Activated naive CD8-positive, alpha-beta T cell treated with anti-CD3 and anti-CD28 coated beads, Interleukin-2, amount 50 U/mL, for 24 hours (primary cell): ENCODE results near the gene ST6GALNAC3.

Source experiments
- ATAC-seq: fragments of 150-1000 bp; cut with Tn5 transposase; one replicate; pipeline ENCODE4 v1.10.0; 2021
- DNase-seq: peaks from one replicate; pipeline ENCODE4 v3.0.0; 2021
- H3K27ac Mint-ChIP-seq: one replicate; pipeline ENCODE4 v1.8.0; 2021; ENCODE audit warnings: mild to moderate bottlenecking, mixed read lengths
- H3K27me3 Mint-ChIP-seq: one replicate; pipeline ENCODE4 v1.8.0; 2021; ENCODE audit warnings: mixed read lengths
- H3K36me3 Mint-ChIP-seq: one replicate; pipeline ENCODE4 v1.8.0; 2021; ENCODE audit warnings: low read depth, mixed read lengths
- H3K4me1 Mint-ChIP-seq: one replicate; pipeline ENCODE4 v1.8.0; 2021; ENCODE audit warnings: mixed read lengths
- H3K4me3 Mint-ChIP-seq: one replicate; pipeline ENCODE4 v1.8.0; 2021; ENCODE audit warnings: mild to moderate bottlenecking, moderate library complexity, mixed read lengths
- H3K9me3 Mint-ChIP-seq: one replicate; pipeline ENCODE4 v1.8.0; 2021; ENCODE audit warnings: mixed read lengths

ST6GALNAC3 gene

DNA sequence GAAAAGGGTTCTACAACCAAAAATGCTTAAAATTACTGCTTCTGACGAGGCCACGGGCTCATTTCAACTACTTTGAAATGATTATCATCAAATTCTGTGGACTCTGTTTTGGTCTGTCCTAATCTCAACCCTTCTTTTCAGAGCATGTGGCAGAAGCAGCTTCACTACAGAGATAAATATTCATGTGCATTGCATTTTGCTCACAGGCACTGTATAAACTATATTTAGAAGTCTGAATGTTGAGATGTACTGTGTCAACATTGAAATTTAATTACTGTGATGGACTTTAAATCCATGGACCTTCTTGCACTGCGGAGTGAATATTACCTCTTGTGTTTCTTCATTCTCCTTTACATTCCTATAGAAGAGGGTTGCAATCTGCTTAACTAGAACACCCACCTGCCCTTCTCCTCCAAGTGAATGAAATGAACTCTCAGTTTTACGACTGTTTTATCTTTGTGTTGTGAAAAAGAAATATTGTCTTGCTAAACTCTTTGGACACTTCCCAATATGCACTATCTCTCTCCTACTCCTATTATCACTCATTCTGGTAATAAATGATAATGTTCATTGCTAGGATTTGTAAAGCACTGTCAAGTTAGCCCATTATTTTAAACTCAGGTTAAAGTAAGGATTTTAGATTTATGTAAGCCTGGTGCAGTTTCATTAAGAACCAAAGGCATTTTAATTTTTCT is 511.6 kb downstream of the ST6GALNAC3 start:
- Mint-ChIP-seq H3K36me3 (no peaks in the 10 kb centered on the region), H3K4me3 (no peak overlapping the region), H3K27me3 (no peaks in the 10 kb centered on the region), H3K9me3 (no peaks in the 10 kb centered on the region), H3K4me1 (no peaks in the 10 kb centered on the region), H3K27ac (no peak overlapping the region)
- DNase-seq (no peak), ATAC-seq (no peak)

DNA sequence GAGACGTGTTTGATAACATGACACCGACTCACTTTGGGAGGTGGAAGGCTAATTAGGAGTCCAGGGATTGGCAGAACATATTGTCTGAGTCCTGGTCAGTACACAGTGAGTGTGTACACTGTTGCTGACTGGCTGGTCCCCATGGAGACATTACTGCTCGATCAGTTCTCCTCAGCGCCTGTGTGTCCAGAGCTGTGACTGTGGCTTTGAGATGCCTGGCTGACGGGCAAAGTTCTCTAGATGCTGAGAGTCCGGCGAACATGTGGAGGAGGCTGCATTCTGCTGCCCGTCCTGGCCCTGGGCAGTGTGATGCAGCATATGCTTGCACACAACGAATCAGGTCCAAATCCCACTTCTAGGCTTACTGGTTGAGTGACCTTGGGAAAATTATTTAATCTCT is 512.7 kb downstream of the ST6GALNAC3 start:
- no peaks in the 10 kb centered on the region for H3K36me3 Mint-ChIP-seq

DNA sequence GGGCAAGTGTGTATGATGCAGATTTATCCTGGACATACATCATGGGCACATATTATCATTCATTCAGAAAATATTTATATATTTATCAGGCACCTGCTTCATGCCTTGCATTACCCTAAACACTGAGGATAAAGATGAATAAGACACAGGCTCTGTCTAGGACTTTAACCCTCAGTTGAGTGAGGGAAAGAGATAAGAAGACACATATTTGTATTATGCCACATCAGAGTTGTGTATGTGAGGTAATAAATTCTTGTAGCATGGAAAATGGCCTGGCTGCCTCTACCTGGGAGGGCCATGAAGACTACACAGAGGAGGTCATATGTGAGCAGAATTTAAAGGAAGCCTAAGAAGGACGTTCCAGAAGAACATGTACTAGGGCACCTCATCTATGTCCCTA is 516.9 kb downstream of the ST6GALNAC3 start:
- H3K4me3 Mint-ChIP-seq = no peak overlapping the region
- DNase-seq = no peak
- H3K9me3 Mint-ChIP-seq = no peaks in the 10 kb centered on the region
- ATAC-seq = no peak
- H3K27ac Mint-ChIP-seq = no peak overlapping the region
- no peaks in the 10 kb centered on the region for H3K4me1 Mint-ChIP-seq
- H3K27me3 Mint-ChIP-seq = no peaks in the 10 kb centered on the region
- peaks cover 2% of the 10 kb centered on the region for H3K36me3 Mint-ChIP-seq

More for the DNA sequence above, 512.7 kb downstream of the ST6GALNAC3 start:
- Mint-ChIP-seq H3K27me3 (no peaks in the 10 kb centered on the region), H3K4me1 (no peaks in the 10 kb centered on the region), H3K9me3 (no peaks in the 10 kb centered on the region), H3K4me3 (no peak overlapping the region), H3K27ac (no peak overlapping the region)
- ATAC-seq (no peak), DNase-seq (no peak)

DNA sequence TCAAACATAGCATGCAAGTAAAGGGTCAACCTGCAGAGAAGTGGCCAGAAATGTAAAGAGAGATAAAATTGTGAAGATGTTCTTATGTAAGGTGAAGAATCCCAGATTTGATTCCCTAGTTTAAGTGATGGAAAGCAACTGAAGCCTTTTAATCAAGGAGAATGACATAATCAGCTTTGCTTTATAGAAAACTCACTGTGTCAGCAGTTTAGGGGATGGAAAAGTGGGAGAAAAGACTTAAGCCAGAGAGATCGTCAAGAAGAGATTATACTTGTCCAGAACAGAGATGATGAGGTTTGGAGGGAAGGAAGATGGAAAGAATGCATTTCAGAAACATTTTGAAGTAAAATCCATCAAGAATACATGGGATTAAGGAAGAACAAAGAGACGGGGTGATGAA is 517.4 kb downstream of the ST6GALNAC3 start:
- H3K4me3 Mint-ChIP-seq = no peak overlapping the region
- H3K36me3 Mint-ChIP-seq = peaks cover 2% of the 10 kb centered on the region
- H3K9me3 Mint-ChIP-seq = no peaks in the 10 kb centered on the region
- no peaks in the 10 kb centered on the region for H3K4me1 Mint-ChIP-seq
- no peaks in the 10 kb centered on the region for H3K27me3 Mint-ChIP-seq
- DNase-seq (no peak), ATAC-seq (no peak)
- H3K27ac Mint-ChIP-seq = no peak overlapping the region

DNA sequence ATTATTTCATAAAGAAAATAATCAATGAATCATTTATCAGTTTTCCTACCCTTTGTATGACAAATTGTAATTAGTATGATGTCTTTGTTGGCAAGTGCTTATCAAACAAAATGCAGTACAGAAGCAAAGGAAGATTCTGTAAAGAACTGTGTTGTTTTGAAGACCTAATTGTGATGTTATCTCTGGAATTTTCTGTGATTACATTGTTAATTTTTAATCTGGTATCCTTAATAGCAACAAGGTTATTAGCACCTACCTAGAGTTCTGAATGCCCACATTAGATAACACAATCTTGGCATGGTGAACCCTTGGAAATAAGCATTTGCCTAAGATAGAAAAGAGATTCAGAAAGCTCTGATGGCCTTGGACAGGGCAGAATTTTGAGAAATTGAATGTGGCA is 518.6 kb downstream of the ST6GALNAC3 start:
- Mint-ChIP-seq H3K9me3 (no peaks in the 10 kb centered on the region), H3K27me3 (no peaks in the 10 kb centered on the region), H3K36me3 (peaks cover 2% of the 10 kb centered on the region), H3K27ac (no peak overlapping the region), H3K4me1 (no peaks in the 10 kb centered on the region), H3K4me3 (no peak overlapping the region)
- ATAC-seq (no peak), DNase-seq (no peak)

DNA sequence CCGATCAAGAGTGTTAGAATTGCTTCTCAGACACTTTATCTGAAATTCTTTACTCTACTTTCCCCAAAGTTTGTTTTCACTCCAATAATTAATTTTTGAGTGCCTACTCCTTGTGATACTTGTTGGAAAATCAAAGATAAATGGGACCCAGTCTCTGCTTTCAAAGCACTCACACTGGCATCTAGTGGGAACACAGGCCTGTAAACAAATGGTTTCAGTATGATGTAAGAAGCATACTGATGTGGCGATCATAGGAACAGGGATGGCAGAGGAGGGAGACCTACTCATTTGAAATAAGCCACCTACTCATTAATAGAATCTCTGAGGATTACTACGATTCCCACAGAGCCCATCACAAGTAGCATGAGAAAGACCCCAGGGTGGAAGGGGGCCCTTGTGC is 519.1 kb downstream of the ST6GALNAC3 start:
- Mint-ChIP-seq H3K9me3 (no peaks in the 10 kb centered on the region), H3K27me3 (no peaks in the 10 kb centered on the region), H3K4me1 (no peaks in the 10 kb centered on the region), H3K27ac (no peak overlapping the region), H3K4me3 (no peak overlapping the region), H3K36me3 (peaks cover 2% of the 10 kb centered on the region)
- DNase-seq (no peak), ATAC-seq (no peak)

DNA sequence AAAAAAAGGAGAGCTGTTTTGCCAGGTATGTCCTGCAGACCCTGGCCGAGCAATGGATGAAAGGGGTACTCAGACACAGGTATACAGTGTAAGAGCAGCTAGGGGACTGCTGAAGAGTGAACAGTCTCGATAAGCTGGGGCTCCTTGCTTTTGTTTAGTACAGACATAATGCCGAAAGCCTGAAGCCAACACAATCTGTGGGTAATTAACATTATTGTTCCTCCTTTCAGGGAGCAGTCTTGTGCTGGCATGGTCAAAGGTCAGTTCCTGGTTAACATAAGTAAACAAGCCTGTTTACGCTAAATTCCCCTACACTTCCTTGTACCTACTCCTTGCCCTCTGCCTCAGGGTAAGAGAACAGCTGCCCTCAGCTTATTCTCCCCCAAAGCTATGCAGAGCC is 520.5 kb downstream of the ST6GALNAC3 start:
- H3K9me3 Mint-ChIP-seq = no peaks in the 10 kb centered on the region

DNA sequence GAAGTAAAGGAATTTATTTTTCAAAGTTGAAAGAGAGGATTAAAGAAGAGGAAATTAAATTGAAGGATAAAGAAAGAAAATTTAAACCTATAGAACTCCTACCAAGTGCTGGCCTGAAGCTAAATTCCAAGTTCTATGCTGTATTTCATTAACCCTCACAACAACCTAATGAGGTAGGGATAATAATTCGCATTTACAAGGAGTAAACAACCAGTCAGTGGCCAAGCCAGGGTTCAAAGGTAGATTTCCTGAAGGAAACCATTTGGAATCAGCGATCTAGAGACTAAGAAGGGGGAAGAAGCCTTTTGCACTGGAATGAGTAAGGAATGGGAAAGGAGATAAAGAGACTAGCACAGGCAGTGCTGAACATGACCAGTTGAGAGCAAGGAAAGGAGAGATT is 526.9 kb downstream of the ST6GALNAC3 start:
- Mint-ChIP-seq H3K27ac (no peak overlapping the region), H3K4me3 (no peak overlapping the region), H3K36me3 (no peaks in the 10 kb centered on the region), H3K27me3 (peaks cover 2% of the 10 kb centered on the region), H3K4me1 (no peaks in the 10 kb centered on the region), H3K9me3 (no peaks in the 10 kb centered on the region)
- ATAC-seq (no peak), DNase-seq (no peak)

More for the DNA sequence above, 520.5 kb downstream of the ST6GALNAC3 start:
- no peak overlapping the region for H3K4me3 Mint-ChIP-seq
- DNase-seq = no peak
- peaks cover 2% of the 10 kb centered on the region for H3K36me3 Mint-ChIP-seq
- ATAC-seq = no peak
- no peak overlapping the region for H3K27ac Mint-ChIP-seq
- H3K27me3 Mint-ChIP-seq = no peaks in the 10 kb centered on the region
- no peaks in the 10 kb centered on the region for H3K4me1 Mint-ChIP-seq

DNA sequence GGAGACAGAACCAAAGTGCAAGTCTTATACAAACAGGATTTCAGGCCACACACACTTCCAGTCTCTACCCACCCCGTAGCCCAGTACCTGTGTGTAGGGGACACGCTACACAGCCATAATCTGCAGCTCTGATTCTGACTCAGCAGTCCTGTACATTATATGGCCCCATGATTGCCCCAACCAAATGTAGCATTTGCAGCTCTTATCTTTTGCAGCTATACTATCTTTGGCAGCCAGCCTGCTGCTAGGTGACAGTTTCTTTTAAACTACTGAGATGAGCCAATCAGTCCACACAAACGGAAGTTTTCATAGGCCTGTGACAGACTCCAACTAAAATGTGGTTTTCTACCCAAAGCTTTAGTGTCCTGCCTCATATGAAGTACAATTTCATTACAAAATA is 533.2 kb downstream of the ST6GALNAC3 start:
- DNase-seq = no peak
- Mint-ChIP-seq H3K4me1 (no peaks in the 10 kb centered on the region), H3K9me3 (no peaks in the 10 kb centered on the region), H3K4me3 (no peak overlapping the region), H3K36me3 (no peaks in the 10 kb centered on the region), H3K27me3 (no peaks in the 10 kb centered on the region), H3K27ac (no peak overlapping the region)
- ATAC-seq = no peak

DNA sequence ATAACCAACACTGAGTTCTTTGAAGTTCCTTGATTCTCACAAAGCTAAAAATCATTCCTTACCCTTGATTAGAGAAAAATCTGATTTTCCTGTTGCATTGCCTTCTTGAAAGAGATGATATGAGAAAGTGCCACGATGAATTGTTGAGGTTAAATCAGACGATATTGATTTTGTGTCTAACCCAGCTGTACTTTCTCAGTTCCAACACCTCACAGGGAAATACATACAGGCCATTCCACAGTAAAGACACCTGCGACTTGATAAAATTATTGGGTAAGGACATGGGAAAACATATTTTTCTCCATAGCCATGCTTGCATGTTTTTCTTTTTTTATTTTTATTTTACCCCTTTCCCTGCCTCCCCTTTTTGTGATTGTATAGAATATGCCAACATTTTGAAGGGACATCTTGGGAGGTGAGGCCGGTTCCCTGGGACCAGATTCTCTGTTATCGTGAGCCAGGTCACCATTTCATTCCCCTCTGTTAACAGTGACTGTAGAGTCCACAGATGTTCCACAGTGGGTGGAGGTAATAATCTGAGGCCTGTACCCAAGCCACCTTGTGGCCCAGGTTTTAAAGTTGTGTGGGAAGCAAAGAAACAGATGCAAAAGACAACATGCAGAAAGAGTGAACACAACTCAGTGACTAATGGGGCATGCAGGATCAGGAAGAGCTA is 537.4 kb downstream of the ST6GALNAC3 start:
- DNase-seq (no peak), ATAC-seq (no peak)
- no peak overlapping the region for H3K4me3 Mint-ChIP-seq
- H3K36me3 Mint-ChIP-seq = no peaks in the 10 kb centered on the region
- H3K4me1 Mint-ChIP-seq = no peaks in the 10 kb centered on the region
- no peaks in the 10 kb centered on the region for H3K9me3 Mint-ChIP-seq
- no peaks in the 10 kb centered on the region for H3K27me3 Mint-ChIP-seq
- no peak overlapping the region for H3K27ac Mint-ChIP-seq

DNA sequence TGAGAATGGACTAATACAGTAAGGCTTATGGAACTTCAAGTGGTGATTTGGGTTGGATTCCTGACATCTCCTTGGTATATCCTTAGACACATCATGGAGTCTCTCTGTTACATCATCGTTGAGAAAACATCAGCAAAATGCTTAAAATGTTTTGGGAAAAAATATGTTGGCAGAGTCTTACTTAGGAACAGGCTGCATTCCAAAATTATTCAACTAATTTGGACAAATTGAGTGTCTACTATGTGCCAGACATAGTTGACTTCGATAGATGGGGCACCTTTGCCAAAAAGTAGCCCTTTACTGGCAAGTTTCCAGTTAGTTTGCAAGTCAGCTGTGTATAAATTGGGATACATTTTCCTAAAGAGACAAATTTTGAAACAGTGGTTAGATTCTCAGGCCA is 539.3 kb downstream of the ST6GALNAC3 start:
- no peak for ATAC-seq

DNA sequence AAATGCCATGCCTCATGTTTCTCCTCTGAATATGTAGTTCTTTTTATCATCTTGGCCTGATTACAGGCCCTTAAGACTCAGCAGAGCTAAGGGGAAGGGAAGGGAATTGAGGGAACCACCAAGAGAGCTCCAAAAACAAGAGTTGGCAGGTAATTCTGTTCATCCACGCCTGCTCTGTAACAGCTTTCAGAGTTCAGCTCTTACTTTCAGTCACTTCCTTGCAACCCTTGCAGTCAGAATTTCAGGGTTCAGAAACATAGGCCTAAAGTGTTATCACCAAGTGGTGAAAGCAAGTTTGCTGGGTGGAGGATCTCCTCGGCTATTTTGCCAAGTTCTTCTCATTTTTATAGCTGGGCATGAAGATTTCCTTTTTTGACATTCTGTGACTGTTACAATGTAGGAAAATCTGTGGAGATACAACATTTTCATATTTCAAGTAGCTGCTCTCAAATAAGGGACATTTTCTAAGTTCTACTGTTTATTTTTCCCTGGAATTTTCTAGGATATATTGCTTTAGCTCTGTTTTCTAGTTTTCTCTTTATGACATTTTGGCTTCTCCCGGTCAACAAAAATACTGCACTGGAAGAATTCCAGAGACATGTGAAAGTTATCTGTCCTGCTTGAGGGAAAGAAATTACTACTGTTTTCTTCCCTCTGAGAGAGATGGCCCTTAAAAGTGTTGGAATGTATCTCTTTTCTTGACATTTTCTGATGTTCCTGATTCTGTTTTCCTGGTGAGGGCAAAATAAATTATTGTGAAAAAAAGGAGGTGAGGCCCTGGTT is 540.9 kb downstream of the ST6GALNAC3 start:
- Mint-ChIP-seq H3K36me3 (no peaks in the 10 kb centered on the region), H3K4me1 (no peaks in the 10 kb centered on the region), H3K9me3 (no peaks in the 10 kb centered on the region), H3K4me3 (no peak overlapping the region), H3K27me3 (no peaks in the 10 kb centered on the region), H3K27ac (no peak overlapping the region)
- ATAC-seq = no peak
- DNase-seq = no peak

More for the DNA sequence above, 539.3 kb downstream of the ST6GALNAC3 start:
- Mint-ChIP-seq H3K27me3 (no peaks in the 10 kb centered on the region), H3K36me3 (no peaks in the 10 kb centered on the region), H3K4me1 (no peaks in the 10 kb centered on the region), H3K4me3 (no peak overlapping the region), H3K9me3 (no peaks in the 10 kb centered on the region), H3K27ac (no peak overlapping the region)
- DNase-seq = no peak

DNA sequence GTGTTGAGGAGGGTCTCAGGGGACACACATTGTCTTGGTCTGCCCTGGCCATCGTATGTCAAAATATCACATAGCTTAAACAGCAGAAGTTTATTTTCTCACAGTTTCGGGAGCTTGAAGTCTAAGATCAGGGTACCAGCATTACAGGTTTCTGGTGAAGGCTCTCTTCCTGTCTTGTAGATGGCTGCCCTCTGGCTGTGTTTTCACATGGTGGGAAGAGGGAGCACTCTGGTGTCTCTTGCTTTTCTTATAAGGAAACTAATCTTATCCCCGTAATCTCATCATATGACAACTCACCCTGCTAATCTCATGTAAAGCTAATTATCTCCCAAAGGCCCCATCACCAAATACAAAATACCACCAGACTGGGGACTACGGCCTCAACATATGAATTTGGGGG is 545.8 kb downstream of the ST6GALNAC3 start:
- ATAC-seq = no peak

DNA sequence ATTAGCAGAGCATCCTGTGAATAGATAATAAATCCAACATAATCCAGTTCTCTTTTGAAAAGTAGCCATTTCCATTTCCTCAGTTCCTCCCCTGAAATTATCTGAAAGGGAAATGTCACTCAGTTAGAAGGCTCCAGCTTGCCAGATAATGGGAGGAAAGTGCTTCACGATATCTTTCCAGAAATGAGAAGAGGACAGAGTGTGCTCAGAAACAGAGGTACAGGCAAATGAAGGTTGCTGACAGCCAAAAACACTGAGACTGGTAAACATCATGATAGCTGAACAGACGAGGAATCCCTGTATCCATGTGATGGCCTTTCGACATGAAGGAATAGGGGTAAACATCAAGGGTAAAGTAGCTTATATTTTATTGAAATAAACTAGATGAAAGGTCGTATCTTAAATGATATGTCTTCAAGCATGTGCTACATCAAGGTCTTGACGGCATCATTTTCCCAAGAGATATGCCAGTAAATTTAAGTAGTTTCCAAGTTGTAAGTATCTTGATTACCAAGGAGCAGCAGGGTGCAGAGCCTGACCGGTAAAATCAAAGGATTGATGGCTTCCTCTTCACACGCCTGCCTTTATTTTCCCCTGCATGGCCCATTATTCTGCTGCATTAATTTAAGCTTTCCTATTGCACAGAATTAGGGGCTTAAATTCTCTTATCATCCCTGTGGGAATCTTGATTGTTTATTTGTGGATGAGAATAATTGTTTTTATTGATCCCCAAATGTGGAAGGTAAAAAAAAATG is 548.4 kb downstream of the ST6GALNAC3 start:
- no peak overlapping the region for H3K27ac Mint-ChIP-seq
- H3K4me1 Mint-ChIP-seq = no peaks in the 10 kb centered on the region
- DNase-seq (no peak), ATAC-seq (no peak)
- no peaks in the 10 kb centered on the region for H3K9me3 Mint-ChIP-seq
- no peak overlapping the region for H3K4me3 Mint-ChIP-seq
- H3K36me3 Mint-ChIP-seq = no peaks in the 10 kb centered on the region
- H3K27me3 Mint-ChIP-seq = no peaks in the 10 kb centered on the region

More for the DNA sequence above, 545.8 kb downstream of the ST6GALNAC3 start:
- Mint-ChIP-seq H3K27me3 (no peaks in the 10 kb centered on the region), H3K4me3 (no peak overlapping the region), H3K9me3 (no peaks in the 10 kb centered on the region), H3K27ac (no peak overlapping the region), H3K4me1 (no peaks in the 10 kb centered on the region), H3K36me3 (no peaks in the 10 kb centered on the region)
- no peak for DNase-seq
